GM18873 (cell line): ENCODE results near the gene MAB21L4.

ENCODE experiments used
- ATAC-seq: cut with Tn5 transposase; IDR thresholded peaks from one replicate; pipeline ENCODE4 v1.9.1; 2021; ENCODE audit warnings: mild to moderate bottlenecking, moderate library complexity, moderate number of reproducible peaks; ENCODE audit not compliant: unreplicated experiment, low FRiP score

MAB21L4 gene

GRCh38 chr2:240898108-240898730 is 2.3 kb upstream of the MAB21L4 start:
- ATAC-seq, result no peak

- no peak for ATAC-seq
These were observed 1.1 kb upstream of the MAB21L4 start for GRCh38 chr2:240896871-240897692.

GRCh38 chr2:240896394-240896793 is 438 bp upstream of the MAB21L4 start:
- no peak for ATAC-seq

- no peak for ATAC-seq
These were observed 959 bp downstream of the MAB21L4 start for GRCh38 chr2:240894836-240895558.

- no peak for ATAC-seq
These were observed 1.9 kb downstream of the MAB21L4 start for GRCh38 chr2:240894006-240894405.

GRCh38 chr2:240893363-240893844 is 2.6 kb downstream of the MAB21L4 start:
- ATAC-seq, result no peak

GRCh38 chr2:240892925-240893324 is 3.0 kb downstream of the MAB21L4 start:
- ATAC-seq, result no peak

GRCh38 chr2:240892356-240892755 is 3.6 kb downstream of the MAB21L4 start:
- no peak for ATAC-seq

GRCh38 chr2:240891492-240892340 is 4.2 kb downstream of the MAB21L4 start:
- ATAC-seq, result no peak

GRCh38 chr2:240890691-240891090 is 5.3 kb downstream of the MAB21L4 start:
- ATAC-seq, result no peak

- no peak for ATAC-seq
These were observed 6.1 kb downstream of the MAB21L4 start for GRCh38 chr2:240889601-240890560.

GRCh38 chr2:240888890-240889573 is 6.9 kb downstream of the MAB21L4 start:
- ATAC-seq, result no peak

GRCh38 chr2:240888130-240888889 is 7.6 kb downstream of the MAB21L4 start:
- no peak for ATAC-seq

- no peak for ATAC-seq
These were observed 8.3 kb downstream of the MAB21L4 start for GRCh38 chr2:240887631-240888030.

GRCh38 chr2:240886678-240887609 is 9.0 kb downstream of the MAB21L4 start:
- ATAC-seq, result no peak

GRCh38 chr2:240886023-240886565 is 9.9 kb downstream of the MAB21L4 start:
- ATAC-seq, result no peak

GRCh38 chr2:240885566-240885965 is 10.4 kb downstream of the MAB21L4 start:
- no peak for ATAC-seq
